ENCODE results near the gene S100P. TPM values are rescaled to one million over a fixed set of nuclear protein-coding genes. Genes with fewer than 3 reads are reported as not detected.

The S100P gene
- total RNA-seq (not detected in 2 replicates), polyA plus RNA-seq (not detected in 2 replicates)

- H3K27me3 ChIP-seq, result no peaks in the 10 kb centered on the region
- H3K4me3 ChIP-seq, result no peak within 1 kb of the TSS
- no peaks in the 10 kb centered on the region for H3K4me1 ChIP-seq (ENCODE audit: low read depth)
- no peaks in the 10 kb centered on the region for H3K9me3 ChIP-seq (ENCODE audit: low read depth)
- peak in 1 of 2 donors; percentile 33 for DNase-seq (ENCODE audit: low read depth in 1 of 2, low spot score in 1 of 2)
- no peak for TF ChIP-seq CTCF (IDR thresholded peaks at IDR 0.05; ENCODE audit: low read depth, low read length)
- no peak within 1 kb of the TSS for H3K27ac ChIP-seq
- H3K36me3 ChIP-seq, result no peaks in the 10 kb centered on the region
These were observed at the start of gene S100P for GRCh38 chr4:6693231-6694176. Gene S100P, plus strand, starts transcription at chr4:6693878. Its CDS starts 55 bp downstream, at chr4:6693933.

- no peak for TF ChIP-seq CTCF (IDR thresholded peaks at IDR 0.05; ENCODE audit: low read depth, low read length)
These were observed 48.7 kb upstream of the S100P start for GRCh38 chr4:6644792-6645530.

GRCh38 chr4:6647169-6647568, 46.5 kb upstream of the S100P start:
- Histone ChIP-seq H3K36me3 (peaks cover 6% of the 10 kb centered on the region), H3K27ac (no peak overlapping the region), H3K27me3 (no peaks in the 10 kb centered on the region), H3K4me1 (ENCODE audit: low read depth) (peaks cover 3% of the 10 kb centered on the region), H3K9me3 (ENCODE audit: low read depth) (no peaks in the 10 kb centered on the region), H3K4me3 (no peak overlapping the region)
- DNase-seq (ENCODE audit: low read depth in 1 of 2, low spot score in 1 of 2), result no peak
- no peak for TF ChIP-seq CTCF (IDR thresholded peaks at IDR 0.05; ENCODE audit: low read depth, low read length)

More at GRCh38 chr4:6644792-6645530, 48.7 kb upstream of the S100P start:
- H3K4me1 ChIP-seq (ENCODE audit: low read depth), result peaks cover 9% of the 10 kb centered on the region
- H3K9me3 ChIP-seq (ENCODE audit: low read depth), result no peaks in the 10 kb centered on the region
- no peaks in the 10 kb centered on the region for H3K27me3 ChIP-seq
- no peak overlapping the region for H3K27ac ChIP-seq
- H3K4me3 ChIP-seq, result no peak overlapping the region
- no peak for DNase-seq (ENCODE audit: low read depth in 1 of 2, low spot score in 1 of 2)
- H3K36me3 ChIP-seq, result peaks cover 8% of the 10 kb centered on the region

GRCh38 chr4:6647582-6648230, 46.0 kb upstream of the S100P start:
- no peak for DNase-seq (ENCODE audit: low read depth in 1 of 2, low spot score in 1 of 2)
- Histone ChIP-seq H3K4me1 (ENCODE audit: low read depth) (no peaks in the 10 kb centered on the region), H3K4me3 (no peak overlapping the region)

More at GRCh38 chr4:6647582-6648230, 46.0 kb upstream of the S100P start:
- Histone ChIP-seq H3K27ac (no peak overlapping the region), H3K27me3 (no peaks in the 10 kb centered on the region), H3K36me3 (peaks cover under 1% of the 10 kb centered on the region), H3K9me3 (ENCODE audit: low read depth) (no peaks in the 10 kb centered on the region)
- TF ChIP-seq CTCF (IDR thresholded peaks at IDR 0.05; ENCODE audit: low read depth, low read length), result no peak

Measured in cardiac muscle cell (in vitro differentiated cells and primary cell).